ENCODE measurements around the gene TIPRL. TPM values are rescaled to one million over a fixed set of nuclear protein-coding genes. Genes with fewer than 3 reads are reported as not detected.
"Not testable (repeated sequence)": the region's sequence is repeated elsewhere in the genome, so short reads cannot be mapped to it uniquely, and the experiment has no call there.

The TIPRL gene
- total RNA-seq, 1 donor from 2014 or later: 25.3 TPM

- no peak overlapping the region for H3K4me3 ChIP-seq (ENCODE audit: low read depth, low read length)
- no peaks in the 10 kb centered on the region for H3K27me3 ChIP-seq (ENCODE audit: control insufficient read depth, insufficient read depth, low read length)
- H3K36me3 ChIP-seq (ENCODE audit: control insufficient read depth, insufficient read depth, low read length): no peaks in the 10 kb centered on the region
- TF ChIP-seq, protein P1, sequence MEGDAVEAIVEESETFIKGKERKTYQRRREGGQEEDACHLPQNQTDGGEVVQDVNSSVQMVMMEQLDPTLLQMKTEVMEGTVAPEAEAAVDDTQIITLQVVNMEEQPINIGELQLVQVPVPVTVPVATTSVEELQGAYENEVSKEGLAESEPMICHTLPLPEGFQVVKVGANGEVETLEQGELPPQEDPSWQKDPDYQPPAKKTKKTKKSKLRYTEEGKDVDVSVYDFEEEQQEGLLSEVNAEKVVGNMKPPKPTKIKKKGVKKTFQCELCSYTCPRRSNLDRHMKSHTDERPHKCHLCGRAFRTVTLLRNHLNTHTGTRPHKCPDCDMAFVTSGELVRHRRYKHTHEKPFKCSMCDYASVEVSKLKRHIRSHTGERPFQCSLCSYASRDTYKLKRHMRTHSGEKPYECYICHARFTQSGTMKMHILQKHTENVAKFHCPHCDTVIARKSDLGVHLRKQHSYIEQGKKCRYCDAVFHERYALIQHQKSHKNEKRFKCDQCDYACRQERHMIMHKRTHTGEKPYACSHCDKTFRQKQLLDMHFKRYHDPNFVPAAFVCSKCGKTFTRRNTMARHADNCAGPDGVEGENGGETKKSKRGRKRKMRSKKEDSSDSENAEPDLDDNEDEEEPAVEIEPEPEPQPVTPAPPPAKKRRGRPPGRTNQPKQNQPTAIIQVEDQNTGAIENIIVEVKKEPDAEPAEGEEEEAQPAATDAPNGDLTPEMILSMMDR (IDR thresholded peaks at IDR 0.05; ENCODE audit: insufficient read depth, low read length, severe bottlenecking): no peak
- DNase-seq (ENCODE audit: low read depth) (no peak), FAIRE-seq (no peak)
Observed at GRCh38 chr1:168206111-168206510, 27.3 kb downstream of the TIPRL start.

DNA sequence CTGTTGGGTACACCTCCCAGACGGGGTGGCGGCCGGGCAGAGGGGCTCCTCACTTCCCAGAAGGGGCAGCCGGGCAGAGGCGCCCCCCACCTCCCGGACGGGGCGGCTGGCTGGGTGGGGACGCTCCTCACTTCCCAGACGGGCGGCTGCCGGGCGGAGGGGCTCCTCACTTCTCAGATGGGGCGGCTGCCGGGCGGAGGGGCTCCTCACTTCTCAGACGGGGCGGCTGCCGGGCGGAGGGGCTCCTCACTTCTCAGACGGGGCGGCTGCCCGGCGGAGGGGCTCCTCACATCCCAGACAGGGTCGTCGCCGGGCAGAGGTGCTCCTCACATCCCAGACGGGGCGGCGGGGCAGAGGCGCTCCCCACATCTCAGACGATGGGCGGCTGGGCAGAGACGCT, 28.9 kb downstream of the TIPRL start:
- DNase-seq (ENCODE audit: low read depth); H3K27me3 ChIP-seq (ENCODE audit: control insufficient read depth, insufficient read depth, low read length); H3K36me3 ChIP-seq (ENCODE audit: control insufficient read depth, insufficient read depth, low read length); H3K4me3 ChIP-seq (ENCODE audit: low read depth, low read length); FAIRE-seq: not testable (repeated sequence)

DNA sequence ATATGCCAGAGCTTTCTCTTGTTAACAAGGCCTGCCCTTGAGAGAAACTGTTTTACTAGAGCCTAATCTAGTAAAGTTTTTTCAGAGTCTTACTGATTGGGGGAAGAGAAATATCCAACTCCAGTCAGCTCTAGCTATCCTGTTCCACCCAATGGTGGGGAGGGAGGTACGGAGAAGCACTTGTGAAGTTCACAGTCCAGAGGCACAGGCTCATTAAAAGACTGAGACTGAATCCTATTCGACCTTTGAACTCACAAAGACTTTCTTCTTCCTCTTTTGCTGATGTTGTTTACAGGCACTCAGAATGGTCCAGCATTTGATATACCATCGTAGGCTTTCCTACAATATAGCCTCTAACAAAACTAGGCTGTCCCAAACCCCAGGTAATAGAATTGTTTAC, 31.6 kb downstream of the TIPRL start:
- TF ChIP-seq, protein P1 (IDR thresholded peaks at IDR 0.05; ENCODE audit: insufficient read depth, low read length, severe bottlenecking): no peak
- H3K36me3 ChIP-seq (ENCODE audit: control insufficient read depth, insufficient read depth, low read length): no peaks in the 10 kb centered on the region
- H3K27me3 ChIP-seq (ENCODE audit: control insufficient read depth, insufficient read depth, low read length): no peaks in the 10 kb centered on the region
- no peak for DNase-seq (ENCODE audit: low read depth)
- no peak for FAIRE-seq
- H3K4me3 ChIP-seq (ENCODE audit: low read depth, low read length): no peak overlapping the region

- Histone ChIP-seq H3K36me3 (ENCODE audit: control insufficient read depth, insufficient read depth, low read length) (no peaks in the 10 kb centered on the region), H3K4me3 (ENCODE audit: low read depth, low read length) (no peak overlapping the region), H3K27me3 (ENCODE audit: control insufficient read depth, insufficient read depth, low read length) (no peaks in the 10 kb centered on the region)
- FAIRE-seq (no peak), DNase-seq (ENCODE audit: low read depth) (no peak)
- TF ChIP-seq, protein P1 (IDR thresholded peaks at IDR 0.05; ENCODE audit: insufficient read depth, low read length, severe bottlenecking): no peak
Observed at GRCh38 chr1:168213349-168213748, 34.6 kb downstream of the TIPRL start.

GRCh38 chr1:168216171-168216570, 37.4 kb downstream of the TIPRL start:
- no peak overlapping the region for H3K4me3 ChIP-seq (ENCODE audit: low read depth, low read length)
- no peak for DNase-seq (ENCODE audit: low read depth)
- FAIRE-seq: no peak
- no peaks in the 10 kb centered on the region for H3K27me3 ChIP-seq (ENCODE audit: control insufficient read depth, insufficient read depth, low read length)
- H3K36me3 ChIP-seq (ENCODE audit: control insufficient read depth, insufficient read depth, low read length): no peaks in the 10 kb centered on the region
- TF ChIP-seq, protein P1 (IDR thresholded peaks at IDR 0.05; ENCODE audit: insufficient read depth, low read length, severe bottlenecking): no peak

- FAIRE-seq: no peak
- TF ChIP-seq, protein P1 (IDR thresholded peaks at IDR 0.05; ENCODE audit: insufficient read depth, low read length, severe bottlenecking): no peak
Observed at GRCh38 chr1:168217664-168218063, 38.9 kb downstream of the TIPRL start.

More at GRCh38 chr1:168217664-168218063, 38.9 kb downstream of the TIPRL start:
- Histone ChIP-seq H3K27me3 (ENCODE audit: control insufficient read depth, insufficient read depth, low read length) (no peaks in the 10 kb centered on the region), H3K4me3 (ENCODE audit: low read depth, low read length) (no peak overlapping the region), H3K36me3 (ENCODE audit: control insufficient read depth, insufficient read depth, low read length) (no peaks in the 10 kb centered on the region)
- DNase-seq (ENCODE audit: low read depth): no peak
